GM20000 (cell line): ENCODE results near the gene KLF13.

Source experiments
- DNase-seq: peaks from one replicate; pipeline ENCODE4 v3.0.0; 2012; ENCODE audit warnings: low spot score
- TF ChIP-seq, protein P1 (sequence below): IDR thresholded peaks from 2 replicates; pipeline ENCODE4 v1.5.1; 2012; ENCODE audit warnings: mild to moderate bottlenecking, control low read depth; ENCODE audit errors: extremely low read depth, missing control alignments

KLF13 gene

GRCh38 chr15:31398677-31399301, 72.2 kb downstream of the KLF13 start:
- TF ChIP-seq, protein P1, sequence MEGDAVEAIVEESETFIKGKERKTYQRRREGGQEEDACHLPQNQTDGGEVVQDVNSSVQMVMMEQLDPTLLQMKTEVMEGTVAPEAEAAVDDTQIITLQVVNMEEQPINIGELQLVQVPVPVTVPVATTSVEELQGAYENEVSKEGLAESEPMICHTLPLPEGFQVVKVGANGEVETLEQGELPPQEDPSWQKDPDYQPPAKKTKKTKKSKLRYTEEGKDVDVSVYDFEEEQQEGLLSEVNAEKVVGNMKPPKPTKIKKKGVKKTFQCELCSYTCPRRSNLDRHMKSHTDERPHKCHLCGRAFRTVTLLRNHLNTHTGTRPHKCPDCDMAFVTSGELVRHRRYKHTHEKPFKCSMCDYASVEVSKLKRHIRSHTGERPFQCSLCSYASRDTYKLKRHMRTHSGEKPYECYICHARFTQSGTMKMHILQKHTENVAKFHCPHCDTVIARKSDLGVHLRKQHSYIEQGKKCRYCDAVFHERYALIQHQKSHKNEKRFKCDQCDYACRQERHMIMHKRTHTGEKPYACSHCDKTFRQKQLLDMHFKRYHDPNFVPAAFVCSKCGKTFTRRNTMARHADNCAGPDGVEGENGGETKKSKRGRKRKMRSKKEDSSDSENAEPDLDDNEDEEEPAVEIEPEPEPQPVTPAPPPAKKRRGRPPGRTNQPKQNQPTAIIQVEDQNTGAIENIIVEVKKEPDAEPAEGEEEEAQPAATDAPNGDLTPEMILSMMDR: no peak
- DNase-seq: peak; percentile 30

GRCh38 chr15:31399544-31400171, 73.0 kb downstream of the KLF13 start:
- DNase-seq: peak; percentile 27
- TF ChIP-seq, protein P1: no peak

DNA sequence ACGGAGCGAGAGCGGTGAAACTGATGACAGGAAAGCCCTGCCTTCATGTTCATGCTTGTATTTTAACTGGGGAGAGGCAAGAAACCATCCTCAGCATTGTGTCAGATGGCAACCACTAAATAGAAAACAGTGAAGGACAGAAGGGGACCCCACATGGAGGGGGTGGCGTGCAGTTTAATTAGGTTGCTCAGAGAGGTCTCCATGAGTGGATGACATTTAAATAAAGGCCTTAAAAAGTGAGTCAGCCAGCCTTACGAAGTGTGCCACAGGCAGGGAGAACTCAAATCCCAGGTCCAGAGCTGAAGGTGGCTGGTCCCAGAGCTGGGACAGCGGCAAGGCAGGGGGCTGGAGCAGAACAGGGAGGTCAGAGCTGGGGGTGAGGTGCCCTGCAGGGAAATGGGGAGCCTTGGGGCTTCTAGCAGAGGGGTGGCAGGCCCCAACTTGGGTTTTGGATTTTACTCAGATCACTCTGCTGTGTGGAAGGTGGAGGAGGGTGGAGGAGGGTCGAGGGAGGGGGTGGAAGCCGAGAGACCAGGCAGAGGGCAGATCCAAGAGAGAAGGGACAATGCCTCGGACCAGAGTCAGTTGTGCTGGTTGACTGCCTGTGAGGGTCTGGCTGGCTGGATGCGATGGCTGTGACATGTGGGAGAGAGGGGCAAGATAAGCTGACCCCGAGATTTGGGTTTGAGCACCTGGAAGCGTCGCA, 73.7 kb downstream of the KLF13 start:
- DNase-seq: peak; percentile 9
- TF ChIP-seq, protein P1: no peak

- no peak for DNase-seq
- TF ChIP-seq, protein P1: no peak
These were observed 74.6 kb downstream of the KLF13 start for GRCh38 chr15:31401282-31401681.

DNA sequence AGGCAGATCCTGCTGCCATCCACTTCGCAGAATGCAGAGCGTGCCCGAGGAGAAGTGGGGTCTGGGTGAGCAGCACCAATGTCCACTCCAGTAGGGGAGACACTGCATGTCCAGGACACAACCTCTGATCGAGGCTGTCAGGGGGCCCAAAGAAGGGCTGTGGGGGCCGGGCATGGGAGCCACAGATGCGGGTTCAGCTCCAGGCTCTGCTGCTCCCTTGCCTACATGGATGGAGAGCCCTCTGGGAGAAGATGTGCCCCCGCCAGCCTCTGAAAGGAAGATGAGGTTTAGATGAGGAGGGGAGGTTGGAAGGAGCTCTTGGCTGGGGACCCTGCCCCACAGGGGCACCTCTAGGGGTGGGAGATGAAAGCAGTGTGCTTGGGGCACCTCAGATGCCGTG, 75.4 kb downstream of the KLF13 start:
- peak; percentile 3 for DNase-seq
- TF ChIP-seq, protein P1: no peak

- DNase-seq: peak; percentile 7
- TF ChIP-seq, protein P1: no peak
These were observed 75.9 kb downstream of the KLF13 start for GRCh38 chr15:31402511-31403056.

DNA sequence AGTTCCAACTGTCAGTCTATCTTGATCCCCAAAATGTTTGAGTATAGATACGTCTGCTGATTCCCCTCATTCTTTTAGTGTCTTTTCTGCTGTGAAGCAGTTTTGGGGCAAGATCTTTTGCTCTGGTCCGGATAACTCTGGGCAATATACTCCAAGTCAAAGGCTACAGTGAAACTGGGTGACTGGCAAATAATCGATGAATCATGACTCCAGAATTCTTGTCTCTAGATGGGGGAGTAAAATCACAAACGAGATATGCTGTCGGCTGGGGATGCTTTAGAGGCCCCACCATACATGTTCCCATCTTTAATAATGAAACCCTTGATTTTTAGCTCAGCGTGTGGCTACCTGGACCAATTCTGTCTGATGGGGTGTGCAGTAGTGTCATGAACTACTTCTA, 76.5 kb downstream of the KLF13 start:
- no peak for DNase-seq
- TF ChIP-seq, protein P1: no peak
